Uterus (tissue), 4 donors: ENCODE measurements around the gene LYPD3. TPM values are rescaled to one million over a fixed set of nuclear protein-coding genes. Genes with fewer than 3 reads are reported as not detected.

ENCODE experiments used
- DNase-seq, 2 donors: peaks; one replicate each; pipeline ENCODE4 v3.0.0-alpha.2; 2019 to 2020
- H3K27ac ChIP-seq, 2 donors: fragments of 200-600 bp; sonication (generic); 1 replicate in 1 of 2; 2 replicates in 1 of 2; pipeline ENCODE4 v1.5.1; 2016 to 2018
- H3K27me3 ChIP-seq, 2 donors: fragments of 200-600 bp; sonication (generic); one replicate each; pipeline ENCODE4 v1.5.1; 2018 to 2019; ENCODE audit warnings: control low read depth in 1 of 2
- H3K36me3 ChIP-seq, 2 donors: fragments of 200-600 bp; sonication (generic); one replicate each; pipeline ENCODE4 v1.5.1; 2019; ENCODE audit warnings: control low read depth in 1 of 2
- H3K4me1 ChIP-seq, 2 donors: fragments of 200-600 bp; sonication (generic); one replicate each; pipeline ENCODE4 v1.5.1; 2018 to 2019; ENCODE audit warnings: control low read depth in 1 of 2
- H3K4me3 ChIP-seq, 2 donors: fragments of 200-600 bp; sonication (generic); 1 replicate in 1 of 2; 2 replicates in 1 of 2; pipeline ENCODE4 v1.5.1; 2018 to 2019; ENCODE audit warnings: mild to moderate bottlenecking in 1 of 2
- H3K9me3 ChIP-seq, 2 donors: fragments of 200-600 bp; sonication (generic); one replicate each; pipeline ENCODE4 v1.5.1; 2019; ENCODE audit warnings: control low read depth in 1 of 2
- CTCF ChIP-seq, 4 experiments: fragments of 200-600 bp in 2 of 4; fragments of 450-650 bp in 2 of 4; sonication (generic) in 2 of 4; IDR thresholded peaks; one replicate each; pipeline ENCODE4 v1.5.1; 2016 to 2019; ENCODE audit warnings: antibody characterized with exemption in 4 of 4, mild to moderate bottlenecking in 2 of 4, moderate library complexity in 1 of 4
- POLR2A ChIP-seq, 2 donors: fragments of 450-650 bp; IDR thresholded peaks; one replicate each; pipeline ENCODE4 v1.6.1; 2016; ENCODE audit warnings: antibody characterized with exemption in 2 of 2, mild to moderate bottlenecking in 1 of 2, moderate library complexity in 1 of 2
- intact Hi-C: fragments of 100-400 bp; cut with DNase I; formaldehyde crosslinking; loops from one replicate; pipeline ENCODE4 v1.15.1; 2023; ENCODE audit warnings: low total_unique reads
- total RNA-seq, 4 donors: library from RNA; depleted of rRNA in 3 of 4; stranded (reverse); fragments of >200 nt in 3 of 4; gene quantifications; one replicate each; pipeline versions ENCODE4 v1.1.0 to v1.2.4, GENCODE V29; 2014 to 2023
- donor health status: DM: yes; HTN: yes; CAD: no.

The LYPD3 gene
- total RNA-seq, 4 donors from 2014 or later: 0.28 to 2.4 TPM; not detected in 2

- Histone ChIP-seq H3K36me3 (no peaks in the 10 kb centered on the region), H3K4me1 (no peaks in the 10 kb centered on the region), H3K27ac (no peak overlapping the region), H3K4me3 (no peak overlapping the region), H3K9me3 (no peaks in the 10 kb centered on the region), H3K27me3 (no peaks in the 10 kb centered on the region)
- no peak for DNase-seq
- intact Hi-C loops: no loop called here
- TF ChIP-seq POLR2A (IDR thresholded peaks at IDR 0.05) (no peak), CTCF (IDR thresholded peaks at IDR 0.05) (no peak)
These were observed 41.2 kb upstream of the LYPD3 start for GRCh38 chr19:43506629-43507028.

- Histone ChIP-seq H3K4me3 (no peak overlapping the region), H3K9me3 (no peaks in the 10 kb centered on the region), H3K27ac (no peak overlapping the region), H3K4me1 (no peaks in the 10 kb centered on the region), H3K36me3 (no peaks in the 10 kb centered on the region), H3K27me3 (no peaks in the 10 kb centered on the region)
- intact Hi-C loops: no loop called here
- TF ChIP-seq CTCF (IDR thresholded peaks at IDR 0.05) (no peak), POLR2A (IDR thresholded peaks at IDR 0.05) (no peak)
- no peak for DNase-seq
These were observed 40.5 kb upstream of the LYPD3 start for GRCh38 chr19:43505941-43506340.

- DNase-seq: no peak
- Histone ChIP-seq H3K9me3 (no peaks in the 10 kb centered on the region), H3K27me3 (no peaks in the 10 kb centered on the region), H3K36me3 (no peaks in the 10 kb centered on the region), H3K27ac (peak overlapping the region; percentile 94 to 95), H3K4me3 (no peak overlapping the region), H3K4me1 (no peaks in the 10 kb centered on the region)
- intact Hi-C loops: no loop called here
- TF ChIP-seq CTCF (IDR thresholded peaks at IDR 0.05): no peak
These were observed 39.7 kb upstream of the LYPD3 start for GRCh38 chr19:43505186-43505456.

GRCh38 chr19:43504426-43505185 is 39.2 kb upstream of the LYPD3 start, which contains the start of gene PHLDB3:
PHLDB3 (minus strand) TSS chr19:43504746; CDS start chr19:43504118, 628 bp downstream.
- no peaks in the 10 kb centered on the region for H3K36me3 ChIP-seq
- intact Hi-C loops: no loop called here
- H3K4me1 ChIP-seq: no peaks in the 10 kb centered on the region
- TF ChIP-seq POLR2A (IDR thresholded peaks at IDR 0.05) (no peak), CTCF (IDR thresholded peaks at IDR 0.05) (no peak)
- DNase-seq: peak in 1 of 2 donors; percentile 32
- H3K4me3 ChIP-seq: peak within 1 kb of the TSS; percentile 93 to 98
- no peaks in the 10 kb centered on the region for H3K9me3 ChIP-seq
- H3K27ac ChIP-seq: peak within 1 kb of the TSS; percentile 94 to 95
- H3K27me3 ChIP-seq: no peaks in the 10 kb centered on the region

- H3K27ac ChIP-seq: peak overlapping the region; percentile 94 to 95
- H3K4me3 ChIP-seq: peak overlapping the region; percentile 93 to 98
- TF ChIP-seq POLR2A (IDR thresholded peaks at IDR 0.05) (peak; percentile 34 to 56), CTCF (IDR thresholded peaks at IDR 0.05) (peak in 2 of 4 experiments; percentile 15 to 22)
- no peaks in the 10 kb centered on the region for H3K36me3 ChIP-seq
- peak; percentile 98 to 99 for DNase-seq
- no peaks in the 10 kb centered on the region for H3K27me3 ChIP-seq
- H3K4me1 ChIP-seq: no peaks in the 10 kb centered on the region
- no peaks in the 10 kb centered on the region for H3K9me3 ChIP-seq
- intact Hi-C loops: no loop called here
These were observed 38.4 kb upstream of the LYPD3 start for GRCh38 chr19:43503501-43504425.
